AG10803 (cell line): ENCODE data around the gene PSMB4.
"Not testable (repeated sequence)": the region's sequence is repeated elsewhere in the genome, so short reads cannot be mapped to it uniquely, and the experiment has no call there.

ENCODE experiments used
- DNase-seq: peaks from one replicate; pipeline ENCODE4 v3.0.0; 2010; ENCODE audit warnings: low read depth
- H3K4me3 ChIP-seq: 2 replicates; pipeline ENCODE4 v1.5.1; 2011; ENCODE audit warnings: mild to moderate bottlenecking, low read length, control low read depth
- TF ChIP-seq, protein P1 (sequence below): conservative IDR thresholded peaks from 2 replicates; pipeline ENCODE4 v1.5.1; 2011; ENCODE audit warnings: mild to moderate bottlenecking, low read length, control low read depth, inconsistent platforms

The PSMB4 gene

DNA sequence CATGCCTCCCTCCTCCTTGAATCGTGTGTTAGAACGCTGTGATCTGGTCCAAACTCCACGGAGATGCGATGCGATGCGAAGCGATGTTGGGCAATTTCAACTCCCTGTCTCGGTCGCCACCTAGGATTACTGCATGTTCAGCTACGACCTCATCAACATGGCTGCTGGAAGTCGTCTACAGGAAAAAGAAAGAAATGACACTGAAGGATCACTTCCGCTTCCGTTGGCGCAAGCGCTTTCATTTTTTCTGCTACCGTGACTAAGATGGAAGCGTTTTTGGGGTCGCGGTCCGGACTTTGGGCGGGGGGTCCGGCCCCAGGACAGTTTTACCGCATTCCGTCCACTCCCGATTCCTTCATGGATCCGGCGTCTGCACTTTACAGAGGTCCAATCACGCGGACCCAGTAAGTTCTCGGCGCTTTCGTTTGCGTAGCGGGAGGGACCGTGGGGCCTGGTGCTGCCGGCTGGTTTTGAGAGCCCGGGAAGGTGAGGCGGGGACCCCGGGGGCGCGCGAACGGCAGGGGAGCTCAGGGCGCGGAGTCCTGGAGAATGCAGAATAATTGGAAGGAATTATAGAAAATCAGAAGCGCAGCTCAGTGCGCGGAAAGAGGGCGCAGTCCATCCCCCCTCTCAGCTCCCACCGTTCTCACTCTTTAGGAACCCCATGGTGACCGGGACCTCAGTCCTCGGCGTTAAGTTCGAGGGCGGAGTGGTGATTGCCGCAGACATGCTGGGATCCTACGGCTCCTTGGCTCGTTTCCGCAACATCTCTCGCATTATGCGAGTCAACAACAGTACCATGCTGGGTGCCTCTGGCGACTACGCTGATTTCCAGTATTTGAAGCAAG, at the start of gene PSMB4:
Gene PSMB4, plus strand, starts transcription at position 250 of the 848 bp plus-strand sequence. Its CDS starts 15 bp downstream, at position 265.
- peak within 1 kb of the TSS; percentile 96 for H3K4me3 ChIP-seq
- peak; percentile 92 for DNase-seq
- TF ChIP-seq, protein P1, sequence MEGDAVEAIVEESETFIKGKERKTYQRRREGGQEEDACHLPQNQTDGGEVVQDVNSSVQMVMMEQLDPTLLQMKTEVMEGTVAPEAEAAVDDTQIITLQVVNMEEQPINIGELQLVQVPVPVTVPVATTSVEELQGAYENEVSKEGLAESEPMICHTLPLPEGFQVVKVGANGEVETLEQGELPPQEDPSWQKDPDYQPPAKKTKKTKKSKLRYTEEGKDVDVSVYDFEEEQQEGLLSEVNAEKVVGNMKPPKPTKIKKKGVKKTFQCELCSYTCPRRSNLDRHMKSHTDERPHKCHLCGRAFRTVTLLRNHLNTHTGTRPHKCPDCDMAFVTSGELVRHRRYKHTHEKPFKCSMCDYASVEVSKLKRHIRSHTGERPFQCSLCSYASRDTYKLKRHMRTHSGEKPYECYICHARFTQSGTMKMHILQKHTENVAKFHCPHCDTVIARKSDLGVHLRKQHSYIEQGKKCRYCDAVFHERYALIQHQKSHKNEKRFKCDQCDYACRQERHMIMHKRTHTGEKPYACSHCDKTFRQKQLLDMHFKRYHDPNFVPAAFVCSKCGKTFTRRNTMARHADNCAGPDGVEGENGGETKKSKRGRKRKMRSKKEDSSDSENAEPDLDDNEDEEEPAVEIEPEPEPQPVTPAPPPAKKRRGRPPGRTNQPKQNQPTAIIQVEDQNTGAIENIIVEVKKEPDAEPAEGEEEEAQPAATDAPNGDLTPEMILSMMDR, result peak; percentile 48

DNA sequence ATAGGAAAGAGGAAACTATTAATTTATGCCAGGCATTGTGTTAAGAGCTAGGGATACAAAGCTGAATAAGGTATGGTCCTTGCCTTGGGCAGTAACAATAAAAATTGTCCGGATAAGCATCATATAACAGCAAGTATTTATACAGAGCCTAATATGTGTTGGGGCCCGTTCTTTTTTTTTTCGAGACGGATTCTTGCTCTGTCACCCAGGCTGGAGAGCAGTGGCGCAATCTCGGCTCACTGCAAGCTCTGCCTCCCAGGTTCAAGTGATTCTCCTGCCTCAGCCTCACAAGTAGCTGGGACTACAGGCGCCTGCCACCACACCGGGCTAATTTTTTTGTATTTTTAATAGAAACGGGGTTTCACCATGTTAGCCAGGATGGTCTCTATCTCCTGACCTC, 49.0 kb upstream of the PSMB4 start:
- not testable (repeated sequence) for H3K4me3 ChIP-seq, DNase-seq

DNA sequence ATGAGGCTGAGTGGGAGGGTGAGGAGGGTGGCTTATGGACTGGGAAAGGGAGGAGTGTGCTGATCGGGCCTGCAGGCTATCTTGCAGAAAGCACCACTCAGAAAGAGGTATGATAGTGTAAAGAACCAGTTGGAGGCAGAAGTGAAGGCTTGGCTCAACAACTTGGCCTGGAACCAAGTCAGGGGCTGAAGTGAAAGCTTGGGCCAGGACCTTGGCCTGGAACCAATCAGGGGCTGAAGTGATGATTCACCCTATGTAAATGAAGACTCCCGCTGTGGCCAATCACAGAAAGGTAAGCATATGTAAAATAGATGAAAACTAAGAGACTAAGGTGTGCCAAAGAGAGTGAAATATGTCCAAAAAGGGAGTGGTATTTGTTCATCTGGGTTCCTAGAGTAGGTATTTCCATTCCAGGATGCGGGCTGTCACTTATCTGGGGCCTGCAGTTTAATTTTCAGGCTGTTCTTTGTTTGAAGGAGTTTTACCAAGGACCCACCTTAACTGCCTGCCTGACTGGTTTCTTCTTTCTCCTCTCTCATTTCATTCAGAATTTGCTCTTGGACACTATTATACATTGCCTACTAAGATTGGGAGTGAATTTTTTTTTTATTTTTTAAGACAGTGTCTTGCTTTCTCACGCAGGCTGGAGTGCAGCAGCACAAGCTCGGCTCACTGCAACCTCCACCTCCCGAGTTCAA, 47.2 kb upstream of the PSMB4 start:
- DNase-seq, result no peak
- TF ChIP-seq, protein P1, result no peak

DNA sequence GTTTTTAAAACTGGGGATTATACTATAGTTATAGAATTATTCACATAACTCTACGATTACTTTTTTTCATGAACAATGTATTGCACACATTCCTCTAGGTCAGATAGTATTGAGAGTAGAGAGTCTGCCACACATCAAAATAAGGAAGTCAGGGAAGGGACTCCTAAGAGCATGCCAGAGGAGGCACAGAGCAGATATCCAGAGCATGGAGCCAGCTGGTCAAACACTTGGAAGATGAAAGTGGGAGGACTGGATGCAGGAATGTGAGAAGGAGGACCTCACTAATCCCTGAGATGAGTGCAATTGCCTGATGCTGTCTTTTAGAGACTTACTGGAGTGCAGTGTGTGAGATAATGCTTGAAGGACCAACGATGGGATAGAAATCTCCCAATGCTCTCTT, 42.7 kb upstream of the PSMB4 start:
- no peak for DNase-seq
- TF ChIP-seq, protein P1, result no peak
- no peak overlapping the region for H3K4me3 ChIP-seq

More for the DNA sequence above, 47.2 kb upstream of the PSMB4 start:
- H3K4me3 ChIP-seq, result no peak overlapping the region

DNA sequence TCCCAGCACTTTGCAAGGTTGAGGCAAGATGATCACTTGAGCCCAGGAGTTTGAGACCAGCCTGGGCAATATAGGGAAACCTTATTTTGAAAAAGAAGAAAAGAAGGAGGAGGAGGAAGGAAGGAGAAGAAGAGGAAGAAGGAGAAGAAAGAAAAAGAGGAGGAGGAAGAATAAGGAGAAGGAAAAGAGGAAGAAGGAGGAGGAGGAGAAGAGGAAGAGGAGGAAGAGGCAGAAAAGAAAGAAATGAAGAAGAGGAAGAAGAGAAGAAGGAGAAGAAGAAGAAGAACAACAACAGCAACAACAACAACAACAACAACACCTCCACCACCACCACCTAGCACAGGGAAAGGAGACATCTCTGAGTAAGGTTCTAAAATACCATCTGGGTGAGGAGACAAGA, 37.5 kb upstream of the PSMB4 start:
- TF ChIP-seq, protein P1, result no peak
- no peak for DNase-seq
- H3K4me3 ChIP-seq, result no peak overlapping the region

DNA sequence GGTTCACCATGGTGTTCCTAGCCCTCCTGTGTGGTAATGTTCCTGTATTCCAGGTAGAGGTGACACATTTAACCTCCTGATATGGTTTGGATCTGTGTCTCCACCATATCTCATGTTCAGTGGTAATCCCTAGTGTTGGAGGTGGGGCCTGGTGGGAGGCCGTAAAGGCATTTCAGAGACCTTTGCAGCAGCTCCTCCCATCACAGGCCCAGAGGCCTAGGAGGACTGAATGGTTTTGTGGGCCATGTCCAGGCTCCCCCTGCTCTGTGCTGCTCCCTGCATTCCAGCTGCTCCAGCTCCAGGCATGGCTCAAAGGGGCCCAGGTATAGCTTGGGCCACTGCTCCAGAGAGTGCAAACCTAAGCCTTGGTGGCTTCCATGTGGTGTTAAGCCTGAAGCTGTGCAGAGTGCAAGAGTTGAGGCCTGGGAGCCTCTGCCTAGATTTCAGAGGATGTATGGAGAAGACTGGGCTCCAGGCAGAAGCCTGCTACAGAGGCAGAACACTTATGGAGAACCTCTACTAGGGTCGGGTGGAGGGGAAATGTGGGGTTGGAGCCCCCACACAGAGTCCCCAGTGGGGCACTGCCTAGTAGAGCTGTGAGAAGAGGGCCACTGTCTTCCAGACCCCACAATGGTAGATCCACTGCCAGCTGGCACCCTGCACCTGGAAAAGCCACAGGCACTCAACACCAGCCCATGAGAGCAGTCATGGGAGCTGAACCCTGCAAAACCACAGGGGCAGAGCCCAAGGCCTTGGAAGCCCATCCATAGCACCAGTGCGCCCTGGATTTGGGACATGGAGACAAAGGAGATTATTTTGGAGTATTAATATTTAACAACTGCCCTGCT, 36.8 kb upstream of the PSMB4 start:
- H3K4me3 ChIP-seq, result no peak overlapping the region
- DNase-seq, result no peak
- TF ChIP-seq, protein P1, result no peak

DNA sequence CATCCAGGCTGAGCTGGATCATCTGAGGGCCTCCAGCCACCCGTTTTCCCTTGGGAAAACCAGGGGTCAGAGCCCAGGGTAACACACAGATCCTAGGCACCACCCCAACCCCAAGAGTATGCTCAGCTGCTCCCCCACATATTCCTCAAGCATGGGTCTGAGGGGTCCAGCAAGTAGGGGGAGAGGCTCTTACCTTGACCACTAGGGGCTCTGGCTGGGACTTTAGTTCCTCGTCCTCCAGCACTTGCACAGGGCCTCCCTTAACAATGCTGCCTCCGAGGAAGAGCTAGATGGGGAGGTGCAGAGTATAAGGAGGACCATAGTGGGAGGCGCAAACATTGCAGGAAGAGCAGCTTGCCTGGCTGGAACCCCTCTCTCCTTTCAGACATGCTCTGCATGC, 34.4 kb upstream of the PSMB4 start:
- H3K4me3 ChIP-seq, result no peak overlapping the region
- no peak for DNase-seq
- TF ChIP-seq, protein P1, result no peak
